Astrocyte (in vitro differentiated cells and primary cell): ENCODE data around the gene SPOCK1. TPM values are rescaled to one million over a fixed set of nuclear protein-coding genes. Genes with fewer than 3 reads are reported as not detected.
"Not testable (repeated sequence)": the region's sequence is repeated elsewhere in the genome, so short reads cannot be mapped to it uniquely, and the experiment has no call there.

ENCODE experiments used
- DNase-seq: peaks from one replicate; pipeline ENCODE4 v3.0.0-alpha.2; 2010; ENCODE audit warnings: low read depth
- FAIRE-seq: peaks from 2 replicates; lab custom pipeline; 2011; peaks lifted over from hg19 to GRCh38; lab: Jason Lieb, UNC
- H2AFZ ChIP-seq: 2 replicates; pipeline ENCODE4 v1.6.0; 2012; ENCODE audit warnings: low read depth, low read length, inconsistent platforms
- H3K27ac ChIP-seq: 2 replicates; pipeline ENCODE4 v1.5.1; 2011; ENCODE audit warnings: low read depth, low read length, inconsistent platforms
- H3K27me3 ChIP-seq: 2 replicates; pipeline ENCODE4 v1.6.0; 2011; ENCODE audit warnings: low read length, inconsistent platforms; ENCODE audit not compliant: insufficient read depth
- H3K36me3 ChIP-seq: 2 replicates; pipeline ENCODE4 v1.5.1; 2011; ENCODE audit warnings: low read length, inconsistent platforms; ENCODE audit not compliant: insufficient read depth
- H3K4me1 ChIP-seq: 2 replicates; pipeline ENCODE4 v1.5.1; 2011; ENCODE audit warnings: low read length, inconsistent platforms; ENCODE audit not compliant: insufficient read depth
- H3K4me2 ChIP-seq: 2 replicates; pipeline ENCODE4 v1.6.0; 2012; ENCODE audit warnings: low read length, inconsistent platforms
- H3K4me3 ChIP-seq: 2 replicates; pipeline ENCODE4 v1.5.1; 2011; ENCODE audit warnings: low read depth, mild to moderate bottlenecking, low read length, inconsistent platforms; ENCODE audit not compliant: insufficient read depth
- H3K79me2 ChIP-seq: 2 replicates; pipeline ENCODE4 v1.6.0; 2012; ENCODE audit warnings: mild to moderate bottlenecking, low read length, inconsistent platforms; ENCODE audit not compliant: insufficient read depth
- H3K9ac ChIP-seq: 2 replicates; pipeline ENCODE4 v1.6.0; 2012; ENCODE audit warnings: mild to moderate bottlenecking, low read length, inconsistent platforms
- H3K9me3 ChIP-seq: 2 replicates; pipeline ENCODE4 v1.5.1; 2012; ENCODE audit warnings: low read depth, mild to moderate bottlenecking, low read length, inconsistent platforms; ENCODE audit not compliant: insufficient read depth
- H4K20me1 ChIP-seq: 2 replicates; pipeline ENCODE4 v1.6.0; 2012; ENCODE audit warnings: low read length, inconsistent platforms; ENCODE audit not compliant: insufficient read depth
- H3K27ac Mint-ChIP-seq: one replicate; pipeline ENCODE4 v1.8.0; 2021; ENCODE audit warnings: mild to moderate bottlenecking, mixed read lengths; ENCODE audit not compliant: unreplicated experiment
- H3K27me3 Mint-ChIP-seq: one replicate; pipeline ENCODE4 v1.8.0; 2021; ENCODE audit warnings: low read depth, mixed read lengths; ENCODE audit not compliant: unreplicated experiment
- H3K36me3 Mint-ChIP-seq: one replicate; pipeline ENCODE4 v1.8.0; 2021; ENCODE audit warnings: low read depth, mixed read lengths; ENCODE audit not compliant: unreplicated experiment
- H3K4me1 Mint-ChIP-seq: one replicate; pipeline ENCODE4 v1.8.0; 2021; ENCODE audit warnings: low read depth, mixed read lengths; ENCODE audit not compliant: unreplicated experiment
- H3K4me3 Mint-ChIP-seq: one replicate; pipeline ENCODE4 v1.8.0; 2021; ENCODE audit warnings: mild to moderate bottlenecking, moderate library complexity, mixed read lengths; ENCODE audit not compliant: unreplicated experiment
- H3K9me3 Mint-ChIP-seq: one replicate; pipeline ENCODE4 v1.8.0; 2021; ENCODE audit warnings: mild to moderate bottlenecking, mixed read lengths; ENCODE audit not compliant: unreplicated experiment
- CTCF ChIP-seq: IDR thresholded peaks from 2 replicates; pipeline ENCODE4 v1.5.1; 2011; ENCODE audit warnings: low read depth, mild to moderate bottlenecking, inconsistent platforms, low read length, moderate library complexity; ENCODE audit not compliant: insufficient read depth
- EZH2 ChIP-seq: IDR thresholded peaks from 2 replicates; pipeline ENCODE4 v1.6.1; 2012; ENCODE audit warnings: mild to moderate bottlenecking, low read length, inconsistent platforms; ENCODE audit not compliant: insufficient read depth
- total RNA-seq: library from RNA; stranded (reverse); gene quantifications from 2 replicates; pipeline ENCODE4 v1.2.1, GENCODE V29; 2021

SPOCK1 gene
- total RNA-seq, 1 donor from 2014 or later: 53.5 TPM

- Histone ChIP-seq H2AFZ (no peak overlapping the region), H3K27me3 (no peaks in the 10 kb centered on the region), H3K9me3 (no peaks in the 10 kb centered on the region), H3K27ac (no peak overlapping the region), H3K4me3 (no peak overlapping the region), H3K79me2 (peaks cover 22% of the 10 kb centered on the region), H3K36me3 (no peaks in the 10 kb centered on the region), H3K9ac (no peak overlapping the region), H3K4me2 (peak overlapping the region; percentile 7), H4K20me1 (peaks cover 9% of the 10 kb centered on the region), H3K4me1 (peaks cover 10% of the 10 kb centered on the region)
- H3K4me3 Mint-ChIP-seq: no peak overlapping the region
- FAIRE-seq: no peak
- peak; percentile 54 for DNase-seq
- H3K4me1 Mint-ChIP-seq: peaks cover 5% of the 10 kb centered on the region
- H3K27me3 Mint-ChIP-seq: peaks cover 19% of the 10 kb centered on the region
- no peak for TF ChIP-seq EZH2
- TF ChIP-seq CTCF: no peak
- H3K36me3 Mint-ChIP-seq: no peaks in the 10 kb centered on the region
- H3K27ac Mint-ChIP-seq: no peak overlapping the region
- no peaks in the 10 kb centered on the region for H3K9me3 Mint-ChIP-seq
Observed at GRCh38 chr5:137501846-137502406, 2.8 kb upstream of the SPOCK1 start.

GRCh38 chr5:137501226-137501625 lies 2.1 kb upstream of the SPOCK1 start:
- Histone ChIP-seq H3K27me3 (no peaks in the 10 kb centered on the region), H3K4me2 (no peak overlapping the region), H3K9ac (no peak overlapping the region), H3K9me3 (no peaks in the 10 kb centered on the region), H3K4me3 (no peak overlapping the region), H2AFZ (no peak overlapping the region), H3K79me2 (peaks cover 29% of the 10 kb centered on the region), H3K27ac (no peak overlapping the region), H3K4me1 (peaks cover 8% of the 10 kb centered on the region), H3K36me3 (no peaks in the 10 kb centered on the region), H4K20me1 (peaks cover 9% of the 10 kb centered on the region)
- H3K27me3 Mint-ChIP-seq: peaks cover 24% of the 10 kb centered on the region
- FAIRE-seq: no peak
- TF ChIP-seq CTCF (no peak), EZH2 (no peak)
- H3K9me3 Mint-ChIP-seq: no peaks in the 10 kb centered on the region
- no peak for DNase-seq
- no peak overlapping the region for H3K27ac Mint-ChIP-seq
- peaks cover 5% of the 10 kb centered on the region for H3K4me1 Mint-ChIP-seq
- H3K36me3 Mint-ChIP-seq: no peaks in the 10 kb centered on the region
- no peak overlapping the region for H3K4me3 Mint-ChIP-seq

- Mint-ChIP-seq H3K4me3 (no peak overlapping the region), H3K27me3 (peaks cover 24% of the 10 kb centered on the region), H3K9me3 (no peaks in the 10 kb centered on the region), H3K36me3 (no peaks in the 10 kb centered on the region), H3K27ac (no peak overlapping the region), H3K4me1 (peaks cover 5% of the 10 kb centered on the region)
- TF ChIP-seq CTCF: no peak
- TF ChIP-seq EZH2: no peak
- Histone ChIP-seq H3K4me3 (no peak overlapping the region), H3K36me3 (no peaks in the 10 kb centered on the region), H3K9ac (no peak overlapping the region), H3K4me1 (peaks cover 8% of the 10 kb centered on the region), H4K20me1 (peaks cover 9% of the 10 kb centered on the region), H3K79me2 (peaks cover 34% of the 10 kb centered on the region), H3K4me2 (no peak overlapping the region), H2AFZ (no peak overlapping the region), H3K27me3 (no peaks in the 10 kb centered on the region), H3K9me3 (no peaks in the 10 kb centered on the region), H3K27ac (no peak overlapping the region)
- FAIRE-seq: no peak
- no peak for DNase-seq
Observed at GRCh38 chr5:137500615-137501225, 1.6 kb upstream of the SPOCK1 start.

- H3K36me3 Mint-ChIP-seq, H3K9me3 ChIP-seq, H3K27ac Mint-ChIP-seq, FAIRE-seq, H3K4me1 ChIP-seq, H3K4me3 Mint-ChIP-seq, H3K9ac ChIP-seq, H3K36me3 ChIP-seq, H3K4me2 ChIP-seq, H2AFZ ChIP-seq, H4K20me1 ChIP-seq, H3K4me3 ChIP-seq, H3K27me3 ChIP-seq, H3K9me3 Mint-ChIP-seq, DNase-seq, H3K4me1 Mint-ChIP-seq, H3K27ac ChIP-seq: not testable (repeated sequence)
- peaks cover 46% of the 10 kb centered on the region for H3K79me2 ChIP-seq
- H3K27me3 Mint-ChIP-seq: peaks cover 21% of the 10 kb centered on the region
Observed at GRCh38 chr5:137499506-137499847, 351 bp upstream of the SPOCK1 start.
